ENCODE measurements around the gene MEF2D. TPM values are rescaled to one million over a fixed set of nuclear protein-coding genes. Genes with fewer than 3 reads are reported as not detected.
A peak's percentile ranks its signal among the peaks of the same experiment; 100 is the strongest.

MEF2D gene
- total RNA-seq, 2 donors from 2014 or later, result 76.1 to 101 TPM

DNA sequence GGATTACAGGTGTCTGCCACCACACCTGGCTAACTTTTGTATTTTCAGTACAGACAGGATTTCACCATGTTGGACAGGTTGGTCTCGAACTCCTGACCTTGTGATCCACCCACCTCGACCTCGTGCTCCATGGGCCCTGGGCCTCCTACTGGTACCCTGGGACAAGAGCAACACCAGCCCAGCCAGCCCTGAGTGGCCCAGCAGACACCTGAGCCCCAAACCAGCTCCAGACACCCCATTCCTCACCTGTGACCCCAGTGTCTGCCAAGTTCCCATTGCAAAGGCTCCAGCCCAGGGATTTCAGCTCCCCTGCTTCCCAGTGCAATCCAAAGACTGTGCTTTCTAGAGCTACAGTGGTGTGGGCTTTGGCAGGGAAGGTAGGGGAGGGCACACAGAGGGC lies 14.6 kb downstream of the MEF2D start:
- Histone ChIP-seq H3K4me1 (ENCODE audit: control insufficient read depth in 1 of 2, low read depth in 2 of 2) (peaks cover 45 to 97% of the 10 kb centered on the region in 2 donors), H3K36me3 (peaks cover 29% of the 10 kb centered on the region), H3K27me3 (replicated peaks; ENCODE audit: insufficient read depth) (no peaks in the 10 kb centered on the region), H3K27ac (no peak overlapping the region), H3K9me3 (no peaks in the 10 kb centered on the region), H3K4me3 (no peak overlapping the region)
- no peak for DNase-seq (ENCODE audit: low spot score)
- TF ChIP-seq, protein P1, sequence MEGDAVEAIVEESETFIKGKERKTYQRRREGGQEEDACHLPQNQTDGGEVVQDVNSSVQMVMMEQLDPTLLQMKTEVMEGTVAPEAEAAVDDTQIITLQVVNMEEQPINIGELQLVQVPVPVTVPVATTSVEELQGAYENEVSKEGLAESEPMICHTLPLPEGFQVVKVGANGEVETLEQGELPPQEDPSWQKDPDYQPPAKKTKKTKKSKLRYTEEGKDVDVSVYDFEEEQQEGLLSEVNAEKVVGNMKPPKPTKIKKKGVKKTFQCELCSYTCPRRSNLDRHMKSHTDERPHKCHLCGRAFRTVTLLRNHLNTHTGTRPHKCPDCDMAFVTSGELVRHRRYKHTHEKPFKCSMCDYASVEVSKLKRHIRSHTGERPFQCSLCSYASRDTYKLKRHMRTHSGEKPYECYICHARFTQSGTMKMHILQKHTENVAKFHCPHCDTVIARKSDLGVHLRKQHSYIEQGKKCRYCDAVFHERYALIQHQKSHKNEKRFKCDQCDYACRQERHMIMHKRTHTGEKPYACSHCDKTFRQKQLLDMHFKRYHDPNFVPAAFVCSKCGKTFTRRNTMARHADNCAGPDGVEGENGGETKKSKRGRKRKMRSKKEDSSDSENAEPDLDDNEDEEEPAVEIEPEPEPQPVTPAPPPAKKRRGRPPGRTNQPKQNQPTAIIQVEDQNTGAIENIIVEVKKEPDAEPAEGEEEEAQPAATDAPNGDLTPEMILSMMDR (IDR thresholded peaks at IDR 0.05), result no peak
- no peak for ATAC-seq (ENCODE audit: insufficient number of reproducible peaks, low FRiP score, low read depth)

GRCh38 chr1:156484480-156485058 lies 16.0 kb downstream of the MEF2D start:
- no peak overlapping the region for H3K4me3 ChIP-seq
- H3K9me3 ChIP-seq, result no peaks in the 10 kb centered on the region
- H3K27ac ChIP-seq, result peak overlapping the region in 1 of 2 donors; percentile 15
- TF ChIP-seq, protein P1 (IDR thresholded peaks at IDR 0.05), result no peak
- peaks cover 33 to 97% of the 10 kb centered on the region in 2 donors for H3K4me1 ChIP-seq (ENCODE audit: control insufficient read depth in 1 of 2, low read depth in 2 of 2)
- DNase-seq (ENCODE audit: low spot score) (no peak), ATAC-seq (ENCODE audit: insufficient number of reproducible peaks, low FRiP score, low read depth) (no peak)
- H3K27me3 ChIP-seq (replicated peaks; ENCODE audit: insufficient read depth), result no peaks in the 10 kb centered on the region
- peaks cover 42% of the 10 kb centered on the region for H3K36me3 ChIP-seq

- no peak overlapping the region for H3K27ac ChIP-seq
- ATAC-seq (ENCODE audit: insufficient number of reproducible peaks, low FRiP score, low read depth), result no peak
- H3K27me3 ChIP-seq (replicated peaks; ENCODE audit: insufficient read depth), result no peaks in the 10 kb centered on the region
- H3K4me1 ChIP-seq (ENCODE audit: control insufficient read depth in 1 of 2, low read depth in 2 of 2), result peaks cover 21 to 97% of the 10 kb centered on the region in 2 donors
- TF ChIP-seq, protein P1 (IDR thresholded peaks at IDR 0.05), result no peak
- no peak overlapping the region for H3K4me3 ChIP-seq
- no peaks in the 10 kb centered on the region for H3K9me3 ChIP-seq
- no peak for DNase-seq (ENCODE audit: low spot score)
- peaks cover 50% of the 10 kb centered on the region for H3K36me3 ChIP-seq
Measured at GRCh38 chr1:156483397-156483796, 17.2 kb downstream of the MEF2D start.

- Histone ChIP-seq H3K4me3 (no peak overlapping the region), H3K27me3 (replicated peaks; ENCODE audit: insufficient read depth) (no peaks in the 10 kb centered on the region), H3K27ac (no peak overlapping the region), H3K36me3 (peaks cover 59% of the 10 kb centered on the region), H3K4me1 (ENCODE audit: control insufficient read depth in 1 of 2, low read depth in 2 of 2) (peaks cover 26 to 97% of the 10 kb centered on the region in 2 donors), H3K9me3 (no peaks in the 10 kb centered on the region)
- TF ChIP-seq, protein P1 (IDR thresholded peaks at IDR 0.05), result no peak
- ATAC-seq (ENCODE audit: insufficient number of reproducible peaks, low FRiP score, low read depth), result no peak
- DNase-seq (ENCODE audit: low spot score), result no peak
Measured at GRCh38 chr1:156482276-156482675, 18.3 kb downstream of the MEF2D start.

DNA sequence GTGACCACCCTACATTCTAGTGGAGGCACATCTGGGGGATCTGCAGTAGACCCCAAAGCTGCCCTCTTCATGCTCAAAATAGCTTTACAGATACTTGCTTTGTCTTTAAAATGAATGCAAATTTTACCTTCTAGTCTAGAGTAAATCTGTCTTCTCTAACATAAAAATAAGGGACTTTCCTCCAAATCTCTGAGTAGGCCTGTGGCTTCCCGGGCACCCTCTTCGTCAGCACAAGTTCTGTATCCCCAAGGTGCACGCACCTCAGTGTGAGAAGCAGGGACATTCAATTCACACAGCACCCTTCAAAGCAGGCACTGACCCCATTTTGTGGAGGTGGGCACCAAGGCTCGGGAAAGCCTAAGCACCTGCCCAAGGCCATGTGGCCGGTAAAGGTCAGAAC lies 19.0 kb downstream of the MEF2D start:
- peaks cover 65% of the 10 kb centered on the region for H3K36me3 ChIP-seq
- no peaks in the 10 kb centered on the region for H3K27me3 ChIP-seq (replicated peaks; ENCODE audit: insufficient read depth)
- peaks cover 33 to 97% of the 10 kb centered on the region in 2 donors for H3K4me1 ChIP-seq (ENCODE audit: control insufficient read depth in 1 of 2, low read depth in 2 of 2)
- ATAC-seq (ENCODE audit: insufficient number of reproducible peaks, low FRiP score, low read depth), result no peak
- DNase-seq (ENCODE audit: low spot score), result no peak
- no peaks in the 10 kb centered on the region for H3K9me3 ChIP-seq
- TF ChIP-seq, protein P1 (IDR thresholded peaks at IDR 0.05), result no peak
- H3K27ac ChIP-seq, result peak overlapping the region; percentile 23 to 34
- no peak overlapping the region for H3K4me3 ChIP-seq

Data from thoracic aorta (tissue), 2 donors.